Body of pancreas (tissue), 4 donors: ENCODE data around the gene SEMA3A.

ENCODE experiments used
- POLR2A ChIP-seq, 3 donors: fragments of 450-650 bp; IDR thresholded peaks; one replicate each; pipeline ENCODE4 v1.6.1; 2016; ENCODE audit warnings: antibody characterized with exemption in 3 of 3, mild to moderate bottlenecking in 2 of 3
- TF ChIP-seq, protein P1 (sequence below), 7 experiments: fragments of 450-650 bp in 4 of 7; fragments of 200-600 bp in 3 of 7; sonication (generic) in 3 of 7; IDR thresholded peaks; one replicate each; pipeline ENCODE4 v1.5.1; 2016 to 2019; ENCODE audit warnings: antibody characterized with exemption in 7 of 7

DNA sequence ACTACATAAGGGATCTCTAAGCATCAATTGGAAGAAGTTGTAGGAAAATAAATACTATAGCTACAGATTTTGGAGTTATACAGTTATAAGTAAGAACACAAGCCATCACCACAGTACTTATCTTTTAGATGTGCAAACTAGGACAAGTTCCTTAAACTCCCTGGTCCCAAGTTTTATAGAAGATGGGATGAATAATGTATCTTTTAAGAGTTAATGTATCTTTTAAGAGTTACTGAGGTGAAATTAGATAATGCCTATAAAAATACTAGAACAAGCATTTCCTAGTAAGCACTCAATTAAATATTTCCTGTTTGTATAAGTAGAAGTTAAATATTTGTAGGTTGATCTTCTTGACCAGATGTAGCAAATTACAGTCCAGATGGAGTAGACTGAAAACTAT is 56.8 kb downstream of the SEMA3A start:
- TF ChIP-seq POLR2A (IDR thresholded peaks at IDR 0.05), result no peak
- TF ChIP-seq, protein P1, sequence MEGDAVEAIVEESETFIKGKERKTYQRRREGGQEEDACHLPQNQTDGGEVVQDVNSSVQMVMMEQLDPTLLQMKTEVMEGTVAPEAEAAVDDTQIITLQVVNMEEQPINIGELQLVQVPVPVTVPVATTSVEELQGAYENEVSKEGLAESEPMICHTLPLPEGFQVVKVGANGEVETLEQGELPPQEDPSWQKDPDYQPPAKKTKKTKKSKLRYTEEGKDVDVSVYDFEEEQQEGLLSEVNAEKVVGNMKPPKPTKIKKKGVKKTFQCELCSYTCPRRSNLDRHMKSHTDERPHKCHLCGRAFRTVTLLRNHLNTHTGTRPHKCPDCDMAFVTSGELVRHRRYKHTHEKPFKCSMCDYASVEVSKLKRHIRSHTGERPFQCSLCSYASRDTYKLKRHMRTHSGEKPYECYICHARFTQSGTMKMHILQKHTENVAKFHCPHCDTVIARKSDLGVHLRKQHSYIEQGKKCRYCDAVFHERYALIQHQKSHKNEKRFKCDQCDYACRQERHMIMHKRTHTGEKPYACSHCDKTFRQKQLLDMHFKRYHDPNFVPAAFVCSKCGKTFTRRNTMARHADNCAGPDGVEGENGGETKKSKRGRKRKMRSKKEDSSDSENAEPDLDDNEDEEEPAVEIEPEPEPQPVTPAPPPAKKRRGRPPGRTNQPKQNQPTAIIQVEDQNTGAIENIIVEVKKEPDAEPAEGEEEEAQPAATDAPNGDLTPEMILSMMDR (IDR thresholded peaks at IDR 0.05), result no peak
